NCI-H2029 treated with DMSO at 0.1 percent for 48 hours (cell line): ENCODE data around the gene PRKN.

Experiments
- DNase-seq: peaks from one replicate; lab custom pipeline; 2025; lab: John Stamatoyannopoulos, UW

The PRKN gene

DNA sequence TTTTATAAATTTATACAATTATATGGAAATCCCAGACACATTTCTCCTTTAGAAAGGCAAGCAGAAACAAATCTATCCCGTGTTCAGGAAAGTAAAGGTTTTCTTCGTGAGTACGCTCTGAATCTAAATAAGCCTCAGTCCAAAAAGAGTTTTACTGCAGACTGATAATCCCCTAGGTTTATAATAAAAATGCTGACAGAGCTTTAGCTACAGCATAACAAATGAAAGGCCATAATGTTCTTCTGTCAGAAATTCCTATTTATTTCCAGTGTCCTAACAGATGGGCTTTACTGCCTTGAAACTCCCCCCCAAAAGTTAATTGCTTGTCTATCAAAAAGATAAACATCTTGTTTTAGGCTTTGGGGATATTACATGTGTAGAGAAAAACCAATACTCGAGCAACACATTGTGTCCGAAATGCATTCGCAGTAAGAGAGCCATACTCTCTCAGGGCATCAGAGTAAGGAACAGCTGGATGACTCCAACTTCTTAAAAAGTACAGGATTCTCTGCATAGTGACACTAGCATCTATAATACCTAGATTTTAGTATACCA is 109.0 kb downstream of the PRKN start:
- DNase-seq = no peak

DNA sequence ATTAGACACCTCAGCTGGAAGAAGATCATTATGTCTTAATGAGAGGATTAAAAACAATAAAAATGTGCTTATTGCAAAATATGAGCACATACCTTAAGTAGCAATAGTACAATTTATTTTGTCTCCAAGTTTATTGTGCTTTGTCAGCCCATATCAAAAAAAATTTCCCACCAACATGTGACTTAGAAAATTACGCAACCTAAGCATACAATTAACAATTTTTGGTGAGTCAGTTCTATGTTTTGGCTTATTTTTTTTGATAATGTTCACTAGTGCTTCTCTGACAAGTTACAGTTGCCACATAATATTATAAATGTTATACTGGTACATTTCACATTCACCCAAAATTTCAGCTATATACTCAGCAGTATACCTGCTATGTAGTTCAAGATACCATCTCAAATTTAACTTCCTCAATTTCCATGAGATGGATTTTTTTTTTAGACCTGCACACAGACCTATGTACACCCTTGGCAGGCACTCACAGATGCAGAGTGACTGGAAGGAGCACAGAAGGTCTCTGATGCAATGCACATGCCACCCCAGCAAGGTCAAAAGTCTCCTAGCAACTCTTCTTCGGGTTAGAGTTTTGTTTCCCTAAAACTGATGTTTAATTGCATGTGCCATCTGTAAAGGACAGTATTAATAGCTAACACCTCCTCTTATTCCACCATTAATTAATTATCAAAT is 112.4 kb downstream of the PRKN start:
- DNase-seq = no peak

DNA sequence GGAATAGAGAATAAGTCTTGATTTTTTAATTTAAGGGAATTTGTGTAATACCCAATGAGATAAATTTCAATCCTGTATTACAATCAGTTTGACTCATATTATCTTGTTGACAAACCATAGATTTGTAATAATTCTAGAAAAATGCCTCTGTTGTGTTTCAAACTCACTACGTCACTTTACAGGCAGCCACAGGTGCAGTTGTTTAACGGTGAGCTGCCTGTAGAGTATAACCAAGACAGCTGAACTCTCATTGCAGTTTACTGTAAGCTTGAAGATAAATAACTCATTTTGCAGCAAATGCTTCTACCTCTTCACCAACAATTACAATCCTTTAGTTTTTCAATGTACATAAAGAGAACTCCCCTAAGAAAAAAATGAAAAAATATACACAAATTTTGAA is 114.3 kb downstream of the PRKN start:
- DNase-seq = no peak

DNA sequence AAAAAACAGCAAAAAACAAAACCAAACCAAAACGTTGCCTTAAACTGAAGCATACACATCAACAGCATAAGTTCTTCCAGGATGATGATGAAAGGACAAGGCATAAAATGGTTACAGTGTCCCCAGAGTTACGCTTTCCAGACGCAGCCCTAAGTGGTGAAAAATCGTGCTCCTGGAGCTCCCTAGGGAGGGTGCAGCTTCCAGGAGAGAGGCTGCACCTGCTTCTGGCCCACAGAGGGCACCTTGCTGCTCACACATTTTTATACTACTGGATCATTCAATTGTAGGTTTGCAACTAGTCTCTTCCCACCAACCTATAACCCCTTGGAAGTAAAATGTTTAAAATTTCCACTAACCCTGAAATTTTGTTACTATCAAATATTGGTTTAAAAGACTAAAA is 115.0 kb downstream of the PRKN start:
- DNase-seq = no peak

DNA sequence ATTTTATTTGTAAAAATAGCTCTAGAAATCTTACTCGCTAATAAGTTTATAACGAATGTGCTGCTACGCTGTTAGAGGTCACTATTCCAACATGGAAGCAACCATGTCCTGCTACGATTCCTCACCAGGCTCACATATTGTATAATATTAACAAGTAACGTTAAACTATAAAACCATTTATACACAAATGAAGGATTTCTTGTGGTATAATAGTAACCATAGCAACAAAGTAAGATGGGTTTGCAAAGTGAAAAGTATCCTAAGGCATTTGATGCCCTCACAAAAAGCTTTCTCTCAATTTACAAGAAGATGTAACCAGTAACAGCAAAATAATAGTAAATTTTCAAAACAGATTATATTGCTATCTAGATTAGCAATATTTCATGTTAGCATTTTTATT is 117.2 kb downstream of the PRKN start:
- DNase-seq = no peak

DNA sequence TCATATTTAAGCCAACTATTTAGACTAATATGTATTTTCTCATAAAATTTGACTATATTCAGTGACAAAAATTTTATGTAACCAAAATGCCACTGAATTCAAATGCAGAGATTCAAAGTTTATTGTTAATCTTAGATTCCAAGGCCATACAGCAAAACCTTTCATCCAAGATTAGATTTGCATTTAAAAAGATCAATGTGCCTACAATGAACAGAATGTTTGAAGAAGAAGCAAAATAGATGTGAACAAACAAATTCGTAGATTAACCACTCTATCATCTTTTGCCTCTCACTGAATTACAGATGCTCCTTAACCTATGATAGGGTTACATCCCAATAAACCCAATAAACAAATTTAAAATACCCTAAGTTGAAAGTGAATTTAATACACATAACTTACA is 121.7 kb downstream of the PRKN start:
- DNase-seq = no peak

DNA sequence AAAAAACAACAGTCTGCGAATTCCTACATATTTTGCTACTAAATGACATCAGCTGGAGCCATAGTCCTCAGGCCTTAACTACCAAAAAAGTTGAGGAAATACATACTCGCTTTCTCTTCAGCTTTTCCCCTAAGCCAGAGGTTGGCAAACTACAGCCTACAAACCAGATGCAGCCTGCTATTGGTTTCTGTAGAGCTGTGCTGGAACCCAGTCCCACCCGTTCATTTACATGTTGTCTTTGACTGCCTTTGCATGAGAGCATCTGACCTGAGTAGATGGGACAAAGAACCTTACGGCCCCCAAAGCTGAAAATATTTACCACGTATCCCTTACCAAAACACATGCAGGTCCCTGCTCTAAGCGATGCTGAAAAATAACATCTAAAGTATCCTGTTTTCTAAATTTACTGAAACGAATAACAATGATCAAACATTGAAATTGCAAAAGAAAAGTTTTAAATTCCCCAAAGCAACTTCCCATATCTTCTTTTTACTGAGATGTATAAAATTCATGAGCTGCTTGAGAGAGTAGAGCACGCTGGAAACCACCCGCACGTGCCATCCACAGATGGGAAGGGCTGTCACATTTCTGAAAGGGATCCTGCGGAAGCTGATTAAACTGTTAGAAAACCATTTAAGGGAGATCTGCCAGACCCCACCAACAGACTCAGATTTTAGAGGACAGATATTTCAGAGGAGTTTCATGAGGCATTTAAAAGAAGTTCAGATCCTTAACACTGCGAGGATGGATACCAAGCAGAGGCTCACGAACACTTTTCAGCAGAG is 124.1 kb downstream of the PRKN start:
- no peak for DNase-seq

DNA sequence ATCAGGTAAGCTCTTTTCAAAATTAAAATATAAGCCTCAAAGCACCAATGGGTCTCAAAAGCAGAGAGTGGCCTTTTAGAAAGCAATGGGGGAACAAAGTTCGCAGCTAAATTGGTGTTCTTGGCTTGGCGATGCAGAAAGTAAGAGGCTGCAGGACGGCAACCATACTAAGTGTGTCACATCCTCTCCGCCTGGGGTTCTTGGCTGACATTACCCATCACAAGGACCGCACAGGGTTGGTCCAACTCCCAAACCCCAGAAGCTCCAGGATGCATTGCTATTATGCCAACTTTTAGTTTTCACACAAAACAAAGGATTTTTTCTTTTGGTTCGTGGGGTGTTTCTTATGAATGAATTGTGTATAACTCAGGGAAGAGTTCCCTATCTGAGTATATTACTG is 124.8 kb downstream of the PRKN start:
- no peak for DNase-seq

DNA sequence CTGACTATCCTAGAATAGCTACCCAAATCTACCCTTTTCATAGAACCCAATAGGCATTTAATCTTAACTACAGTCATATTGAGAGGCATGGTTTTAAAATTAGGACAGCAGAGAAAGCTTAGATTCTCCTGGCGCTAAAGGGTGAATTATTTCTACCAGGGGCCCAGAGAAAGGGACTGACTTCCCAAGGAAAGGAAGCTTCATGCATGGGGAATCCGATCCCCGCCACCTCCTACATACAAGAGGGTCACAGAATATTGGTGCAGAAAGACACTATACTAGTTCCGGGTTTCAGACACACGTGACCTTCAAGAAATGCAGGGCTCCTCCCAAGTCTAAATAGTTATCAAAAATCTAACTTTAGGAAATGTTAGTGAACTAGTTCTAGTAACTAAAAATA is 130.9 kb downstream of the PRKN start:
- no peak for DNase-seq

DNA sequence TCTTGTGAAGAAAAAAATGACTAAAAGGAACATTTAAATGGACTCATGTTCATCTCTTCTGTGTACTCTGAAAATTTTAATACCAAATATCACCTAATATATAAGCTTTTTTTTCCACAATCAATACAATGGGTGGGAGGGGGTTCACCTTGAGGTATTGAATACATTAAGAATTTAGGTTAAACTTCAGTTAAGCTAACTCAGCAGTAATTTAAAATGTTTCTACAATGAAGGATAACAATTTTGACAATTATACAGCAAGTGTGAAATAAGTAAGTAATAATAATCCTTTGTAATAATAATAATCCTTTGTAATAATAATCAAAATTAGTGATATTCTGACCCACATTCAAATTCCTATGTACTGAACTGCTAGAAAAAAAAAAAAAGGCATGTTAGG is 136.0 kb downstream of the PRKN start:
- DNase-seq = no peak

DNA sequence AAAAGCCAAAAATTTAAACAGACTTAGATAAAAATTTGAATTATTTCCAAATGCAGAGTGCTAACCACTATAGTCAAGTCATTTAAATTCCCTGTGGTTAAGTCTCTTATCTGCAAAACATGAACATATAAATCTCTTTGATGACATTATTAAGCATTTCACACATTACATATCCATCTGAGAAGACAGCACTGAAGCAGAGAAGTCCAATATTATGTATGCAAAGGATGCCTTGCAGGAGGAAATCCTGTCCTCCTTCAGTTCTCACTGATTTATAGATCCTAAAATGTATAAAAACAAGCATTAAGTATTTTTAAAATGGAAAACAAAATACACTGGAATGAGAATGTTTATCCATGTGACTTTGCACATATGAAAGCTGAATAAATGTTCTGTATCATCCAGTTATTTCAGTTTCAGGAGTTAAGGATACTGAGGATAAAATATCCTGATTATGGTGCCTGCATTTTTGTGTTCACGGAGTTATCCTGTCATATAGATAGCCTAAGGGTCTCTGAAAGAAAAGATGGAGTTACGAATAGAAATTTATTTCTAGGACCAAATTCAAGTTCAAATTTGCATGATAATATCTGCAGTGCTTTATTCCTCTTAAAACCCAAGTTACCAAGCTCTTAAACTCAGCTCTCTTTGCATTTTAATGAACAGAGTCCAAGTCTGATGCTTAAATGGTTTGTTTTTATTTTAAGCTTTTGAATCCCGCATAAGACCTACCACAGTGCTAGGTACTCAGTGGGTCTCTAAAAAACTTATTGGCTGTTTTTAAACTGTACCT is 145.4 kb downstream of the PRKN start:
- DNase-seq = no peak

DNA sequence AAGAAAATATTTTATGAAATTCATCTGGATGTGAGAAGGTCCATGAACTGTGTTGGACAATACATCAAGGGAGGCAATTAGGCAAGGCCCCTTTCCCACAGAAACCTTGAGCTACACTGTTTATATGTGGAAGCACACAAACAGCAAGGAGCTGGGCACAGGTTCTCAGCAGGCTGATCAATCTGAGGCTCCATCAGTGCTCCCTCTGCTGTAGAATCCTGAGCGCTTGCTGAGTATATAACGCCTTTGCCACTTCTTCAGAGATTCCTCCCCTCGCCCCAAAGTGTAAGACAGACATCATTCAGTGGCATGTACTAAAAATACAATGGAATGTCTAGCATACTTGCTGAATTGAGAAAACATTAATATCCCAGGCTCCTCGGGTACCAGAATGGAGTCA is 146.9 kb downstream of the PRKN start:
- DNase-seq = no peak

DNA sequence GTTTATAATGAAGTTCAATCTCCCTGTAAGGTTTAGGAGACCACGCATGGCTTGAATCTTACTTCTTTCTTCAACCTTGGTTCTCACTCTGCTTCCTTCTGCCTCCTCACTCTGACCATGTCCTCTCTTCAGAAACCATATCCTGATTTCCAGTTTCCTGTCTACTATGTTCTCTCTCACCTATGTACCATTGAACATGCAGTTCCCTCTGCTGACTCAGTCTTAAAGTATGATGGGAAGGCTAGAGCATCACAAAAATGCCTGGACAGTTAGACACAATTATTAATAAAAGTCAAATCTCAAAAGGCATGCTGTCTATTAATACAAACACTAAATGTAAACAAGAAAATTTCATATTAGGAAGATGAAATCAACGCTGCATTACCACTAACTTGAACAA is 151.6 kb downstream of the PRKN start:
- DNase-seq = no peak

DNA sequence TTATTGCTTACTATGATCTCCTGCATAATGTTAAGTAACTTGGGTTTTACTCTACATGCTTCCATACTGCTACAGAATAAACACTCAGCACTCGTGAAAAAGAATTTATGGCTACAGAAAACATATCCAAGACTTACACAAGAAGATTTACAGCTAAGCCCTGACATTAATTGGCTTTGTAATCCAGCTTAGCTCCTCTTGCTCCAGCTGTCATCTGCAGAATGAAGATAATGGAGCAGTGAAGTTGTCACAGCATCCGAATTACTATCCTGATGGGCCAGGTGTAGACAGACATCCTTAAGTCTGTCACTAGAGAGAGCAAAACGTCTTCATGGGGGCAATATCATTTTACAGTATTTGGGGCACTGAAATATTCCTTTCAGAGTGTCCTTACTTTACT is 155.3 kb downstream of the PRKN start:
- DNase-seq = no peak

DNA sequence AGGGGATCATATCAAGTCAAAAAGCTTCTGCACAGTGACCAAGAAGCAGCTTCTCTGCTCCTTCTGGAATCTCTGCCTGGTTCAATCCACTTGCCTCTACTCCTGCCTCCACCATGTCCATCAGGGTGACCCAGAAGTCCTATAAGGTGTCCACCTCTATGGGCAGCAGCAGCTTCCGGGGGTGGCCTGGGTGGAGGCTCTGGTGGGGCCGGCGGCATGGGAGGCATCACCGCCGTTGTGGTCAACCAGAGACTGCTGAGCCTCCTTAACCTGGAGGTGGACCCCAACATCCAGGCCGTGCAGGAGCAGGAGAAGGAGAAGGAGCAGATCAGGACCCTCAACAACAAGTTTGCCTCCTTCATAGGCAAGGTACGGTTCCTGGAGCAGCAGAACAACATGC is 159.3 kb downstream of the PRKN start:
- DNase-seq = no peak

DNA sequence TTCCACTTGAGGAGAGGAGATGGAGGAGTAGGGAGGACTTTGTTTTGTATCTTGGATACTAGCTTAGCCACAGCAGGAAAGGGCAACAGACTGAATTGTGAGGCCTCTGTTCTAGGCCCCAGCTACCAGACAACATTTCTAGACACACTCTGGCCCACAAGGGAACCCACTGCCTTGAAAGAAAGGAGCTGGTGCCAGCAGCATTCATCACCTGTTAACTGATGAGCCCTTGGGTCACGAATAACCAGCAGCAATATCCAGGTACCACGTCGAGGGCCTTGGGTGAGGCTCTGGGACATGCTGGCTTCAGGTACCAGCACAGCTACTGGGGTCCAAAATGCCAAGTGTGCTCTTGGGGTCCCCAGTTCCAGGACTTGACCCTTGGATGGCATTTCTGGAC is 165.5 kb downstream of the PRKN start:
- no peak for DNase-seq

DNA sequence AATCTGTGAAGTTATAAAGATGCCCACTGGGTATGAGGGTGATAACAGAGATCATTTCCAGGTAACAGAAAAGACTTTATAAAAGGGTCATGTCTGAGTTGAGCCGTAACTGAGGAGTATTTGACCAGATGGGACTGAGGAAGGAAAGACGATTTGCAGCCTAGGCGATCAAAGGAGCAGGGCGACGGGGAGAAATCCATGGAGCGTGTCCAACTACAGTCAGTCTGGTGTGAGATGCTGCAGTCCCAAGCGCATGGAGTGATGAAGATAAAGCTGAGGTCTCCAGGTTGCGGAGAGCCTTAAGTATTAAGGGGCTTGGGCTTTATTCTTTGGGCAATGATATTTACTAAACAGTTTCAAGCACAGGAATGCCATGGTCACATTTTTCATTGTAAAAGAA is 166.7 kb downstream of the PRKN start:
- no peak for DNase-seq

DNA sequence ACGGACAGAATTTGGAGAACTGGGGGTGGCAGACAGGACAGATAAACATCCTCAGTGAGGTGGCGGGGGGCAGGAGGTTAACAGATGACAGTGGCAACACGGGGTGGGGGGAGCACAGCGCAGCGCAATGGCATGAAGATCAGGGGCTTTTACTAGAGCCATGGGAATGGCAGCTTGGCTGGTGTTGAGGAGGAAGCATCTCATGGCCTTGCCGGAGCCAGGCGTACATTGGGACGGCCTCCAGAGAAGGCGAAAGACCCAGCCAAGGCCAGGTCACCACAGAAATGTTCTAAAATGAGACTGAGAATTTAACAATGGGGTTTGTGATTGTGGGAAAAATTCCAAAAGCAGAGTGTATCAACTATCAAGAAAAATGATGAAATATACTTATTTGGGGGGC is 173.0 kb downstream of the PRKN start:
- no peak for DNase-seq

DNA sequence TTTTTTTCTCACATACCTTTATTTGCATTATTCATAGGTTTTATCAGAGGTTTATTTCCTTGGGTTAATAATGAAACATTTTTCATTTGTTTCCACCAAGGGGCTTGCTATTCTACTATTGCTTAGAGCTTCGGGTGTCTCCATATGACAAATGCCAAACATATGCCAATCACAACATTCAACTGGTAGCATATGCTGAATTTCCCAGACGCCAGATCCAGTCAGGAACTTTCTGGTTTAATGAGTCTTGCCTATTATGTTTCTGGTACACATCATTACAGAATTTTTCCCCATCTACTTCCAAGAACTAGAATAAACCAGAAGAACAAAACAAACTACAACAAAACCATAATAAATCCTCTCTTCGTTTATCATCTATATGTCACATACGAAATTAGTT is 180.7 kb downstream of the PRKN start:
- no peak for DNase-seq

DNA sequence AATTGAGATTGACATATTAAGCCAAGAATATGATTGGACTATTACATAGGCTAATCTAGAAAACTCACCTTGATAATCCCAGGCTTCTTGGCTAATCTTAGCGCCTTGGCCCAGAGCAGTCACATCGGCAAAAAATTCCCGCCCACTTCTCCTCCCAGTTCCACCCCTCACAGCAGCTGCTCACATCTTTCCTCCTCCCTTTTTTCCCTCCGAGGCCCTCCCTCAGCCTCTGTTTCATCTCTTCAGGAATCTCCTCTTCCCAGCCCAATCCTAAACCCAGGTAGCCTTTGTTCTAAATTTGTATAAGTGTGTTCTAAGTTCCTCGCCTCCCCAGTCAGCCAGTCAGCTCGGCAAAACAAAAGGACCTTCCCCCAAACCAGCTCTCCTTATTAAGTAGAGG is 184.3 kb downstream of the PRKN start:
- no peak for DNase-seq

DNA sequence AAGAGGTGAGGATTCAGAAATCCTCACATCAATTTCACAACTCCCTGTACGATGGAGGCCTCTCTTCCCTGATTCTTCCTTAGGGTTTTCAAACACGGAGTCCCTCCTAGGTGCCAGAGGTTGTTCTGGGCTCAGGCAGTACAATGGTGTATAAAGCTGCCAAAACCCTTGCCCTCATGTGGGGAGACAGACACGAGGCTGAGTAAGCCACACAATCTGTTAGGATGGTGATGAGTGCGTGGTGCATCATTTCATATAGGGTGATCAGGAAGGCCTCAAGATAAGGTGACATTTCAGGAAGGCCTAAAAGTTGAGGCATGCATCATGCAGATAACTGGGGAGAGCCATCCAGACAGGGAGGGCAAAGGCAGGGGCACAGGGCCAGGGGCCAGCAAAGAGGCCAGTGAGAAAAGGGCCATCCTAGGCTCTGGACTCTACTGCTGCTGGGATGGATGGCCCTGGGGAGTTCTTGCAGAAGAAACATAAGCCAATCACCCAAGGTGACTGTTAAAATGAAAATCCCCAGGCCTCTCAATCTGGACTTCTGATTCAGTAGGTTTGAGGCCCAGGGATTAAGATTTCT is 186.5 kb downstream of the PRKN start:
- DNase-seq = no peak

DNA sequence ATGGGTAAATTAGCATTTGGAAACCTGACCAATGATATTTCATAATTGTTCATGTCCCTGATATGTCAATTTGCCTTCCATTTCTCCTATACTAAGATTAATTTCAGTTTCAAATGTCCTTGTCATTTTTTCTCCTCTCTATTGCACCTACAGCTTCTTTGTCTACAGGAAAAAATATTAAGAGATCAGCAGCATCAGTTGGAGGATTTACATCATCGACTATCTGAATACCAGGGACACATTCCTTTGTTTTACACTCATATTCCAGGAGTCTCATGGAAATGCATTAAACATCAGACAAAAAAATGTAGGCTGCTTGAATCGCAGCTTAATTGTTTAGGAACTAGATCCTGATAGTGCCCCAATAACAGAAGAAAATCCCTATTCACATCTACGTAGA is 188.2 kb downstream of the PRKN start:
- no peak for DNase-seq
